ENCODE measurements around the gene FGF3.

- TF ChIP-seq CTCF (IDR thresholded peaks at IDR 0.05; ENCODE audit: insufficient read depth, low read depth, low read length) = no peak
- TF ChIP-seq EZH2 (IDR thresholded peaks at IDR 0.05; ENCODE audit: insufficient read depth, low read length) = no peak
Observed at GRCh38 chr11:69825037-69825834, 6.0 kb upstream of the FGF3 start.

Data from astrocyte (in vitro differentiated cells and primary cell).